Heart right ventricle (tissue), 16 donors: Measurements from ENCODE around the gene HMBS. TPM values are rescaled to one million over a fixed set of nuclear protein-coding genes. Genes with fewer than 3 reads are reported as not detected.
A peak's percentile ranks its signal among the peaks of the same experiment; 100 is the strongest.
"Not testable (repeated sequence)": the region's sequence is repeated elsewhere in the genome, so short reads cannot be mapped to it uniquely, and the experiment has no call there.

Experiments
- ATAC-seq, 8 donors: fragments of 200-7000 bp; cut with Tn5 transposase; one replicate each; pipeline ENCODE4 v1.9.1; 2020; ENCODE audit warnings: mild to moderate bottlenecking in 8 of 8, moderate library complexity in 8 of 8, moderate number of reproducible peaks in 1 of 8
- DNase-seq, 2 donors: peaks; one replicate each; pipeline ENCODE4 v3.0.0-alpha.2; 2020
- H3K27ac ChIP-seq, 10 donors: fragments of 200-600 bp; sonication (generic) in 2 of 10; one replicate each; pipeline versions ENCODE4 v1.5.0 to v1.8.0; 2020 to 2022; ENCODE audit warnings: mild to moderate bottlenecking in 3 of 10
- H3K27me3 ChIP-seq, 7 donors: fragments of 200-600 bp; one replicate each; pipeline ENCODE4 v1.8.0; 2021 to 2022; ENCODE audit warnings: mild to moderate bottlenecking in 2 of 7
- H3K36me3 ChIP-seq, 9 donors: fragments of 200-600 bp; sonication (generic) in 1 of 9; one replicate each; pipeline versions ENCODE4 v1.5.0 to v1.8.0; 2020 to 2022; ENCODE audit warnings: mild to moderate bottlenecking in 2 of 9
- H3K4me1 ChIP-seq, 9 donors: fragments of 200-600 bp; sonication (generic) in 1 of 9; one replicate each; pipeline versions ENCODE4 v1.5.0 to v1.8.0; 2020 to 2022; ENCODE audit warnings: mild to moderate bottlenecking in 4 of 9
- H3K4me3 ChIP-seq, 10 donors: fragments of 200-600 bp; sonication (generic) in 2 of 10; one replicate each; pipeline versions ENCODE4 v1.5.0 to v1.8.0; 2020 to 2022; ENCODE audit warnings: mild to moderate bottlenecking in 7 of 10, moderate library complexity in 2 of 10
- H3K9me3 ChIP-seq, 11 donors: fragments of 200-600 bp in 10 of 11; sonication (generic) in 2 of 11; one replicate each; pipeline versions ENCODE4 v1.5.0 to v1.8.0; 2013 to 2022; ENCODE audit warnings: mild to moderate bottlenecking in 2 of 11, control low read depth in 1 of 11, moderate library complexity in 1 of 11
- CTCF ChIP-seq, 9 donors: fragments of 200-600 bp; sonication (generic) in 2 of 9; IDR thresholded peaks; one replicate each; pipeline versions ENCODE4 v1.5.0 to v1.8.0; 2021 to 2022; ENCODE audit warnings: antibody characterized with exemption in 9 of 9, mild to moderate bottlenecking in 5 of 9, moderate library complexity in 1 of 9
- WGBS, 2 donors: extraction: QIAGEN DNeasy Blood & Tissue Kit; methylation state at CpG; one replicate each; pipeline ENCODE4 v1.1.7; 2013; ENCODE audit warnings: inconsistent platforms in 1 of 2; 5-methylcytosine and 5-hydroxymethylcytosine counted together
- intact Hi-C, 10 donors: fragments of 100-400 bp; cut with DNase I; formaldehyde crosslinking; loops; one replicate each; pipeline versions ENCODE4 v1.11.1 to v1.14.2; 2022
- polyA plus RNA-seq, 2 donors: library from polyadenylated mRNA; stranded (reverse); fragments of 200-250 nt; gene quantifications; one replicate each; pipeline ENCODE4 v1.2.3, GENCODE V29; 2013
- total RNA-seq, 10 donors: library from RNA; stranded (reverse); fragmentation: NEBNext Ultra II Directional in 3 of 10; extraction: Animal tissue kit (Norgen Biotek cat#: 25700) in 3 of 10; gene quantifications; one replicate each; pipeline versions ENCODE4 v1.2.1 to v1.2.4, GENCODE V29; 2021 to 2023
- donor health status: Arrhythmogenic right ventricular cardiomyopathy.
- donor health status: ischemic (EF 13 %, LVEDD 7.1; RV severe dilation, severe dysfunction).
- donor health status: healthy with polysubstance abuse.
- donor health status: DM: no; HTN: yes; CAD: no.
- donor health status: DM: no; HTN: no; CAD: no.
- donor health status: ischemic (EF 25% LVEDD 6.9; RV normal size, moderate dysfunction).
- donor health status: ischemic (EF 25% LVEDD 5.7; RV mildly dilated, moderate dysfunction).
- donor health status: healthy.
- donor health status: DM: yes; HTN: yes; CAD: no.
- donor health status: Ischemic cardiomyopathy.
- donor health status: ischemic (EF 35%, LVEDD 5.7; RV mildly dilated, moderate dysfunction).
- donor health status: nonischemic (EF 11% LVEDD 7.7; RV severe dilation, severe dysfunction).
- donor health status: DM: yes; HTN: yes; CAD: no.
- donor health status: PGD.
- donor health status: ischemic (EF 29% LVEDD 5.4; RV normal size, mild dysfunction).
- donor health status: nonischemic (EF 23%, LVEDD 6.1; RV moderate dilation, normal function).

Gene HMBS
- total and polyA plus RNA-seq, 12 donors: 14.3 to 39.7 (median 18.9) TPM

GRCh38 chr11:119130662-119131061, 46.0 kb downstream of the HMBS start:
- H3K9me3 ChIP-seq: no peaks in the 10 kb centered on the region
- H3K4me1 ChIP-seq: peaks cover 0 to 19% (median 10%) of the 10 kb centered on the region in 9 donors
- H3K27ac ChIP-seq: peak overlapping the region in 1 of 10 donors; percentile 20
- peaks cover 0 to 92% (median 49%) of the 10 kb centered on the region in 9 donors for H3K36me3 ChIP-seq
- TF ChIP-seq CTCF (IDR thresholded peaks at IDR 0.05): no peak
- intact Hi-C loops: no loop called here
- DNase-seq (no peak), ATAC-seq (no peak)
- no peaks in the 10 kb centered on the region for H3K27me3 ChIP-seq
- 58 to 59% methylated on average over 3 of the region's 3 CpGs for WGBS, 2 donors
- H3K4me3 ChIP-seq: no peak overlapping the region

GRCh38 chr11:119134389-119134978, 49.8 kb downstream of the HMBS start:
- Histone ChIP-seq H3K4me1 (peaks cover 0 to 19% (median 0%) of the 10 kb centered on the region in 9 donors), H3K9me3 (no peaks in the 10 kb centered on the region), H3K36me3 (peaks cover 0 to 59% (median 42%) of the 10 kb centered on the region in 9 donors), H3K27me3 (no peaks in the 10 kb centered on the region), H3K4me3 (no peak overlapping the region), H3K27ac (no peak overlapping the region)
- WGBS, 2 donors: 70 to 79% methylated on average over 4 of the region's 4 CpGs
- peak in 7 of 9 donors; percentile 34 to 58 (median 36) for TF ChIP-seq CTCF (IDR thresholded peaks at IDR 0.05)
- no peak for DNase-seq
- ATAC-seq: peak in 2 of 8 donors; percentile 35 to 54
- intact Hi-C loops: no loop called here

GRCh38 chr11:119139276-119139675, 54.6 kb downstream of the HMBS start:
- H3K9me3 ChIP-seq, ATAC-seq, H3K4me3 ChIP-seq, H3K27ac ChIP-seq, intact Hi-C loops, DNase-seq, H3K4me1 ChIP-seq: not testable (repeated sequence)
- Histone ChIP-seq H3K36me3 (peaks cover 0 to 12% (median 5%) of the 10 kb centered on the region in 9 donors), H3K27me3 (peaks cover 0 to 11% (median 0%) of the 10 kb centered on the region in 7 donors)
- 92 to 93% methylated on average over 10 of the region's 10 CpGs for WGBS, 2 donors

Other genes with a start within 250 kb of the HMBS start
- gene CXCR5, start 201.0 kb upstream of the HMBS start, total RNA-seq: under 1 TPM in 1 of 10 donors, not detected in 9; 0.16 TPM
- gene CXCR5, start 201.0 kb upstream of the HMBS start, polyA plus RNA-seq: under 1 TPM; 0.22 to 0.58 TPM
- gene BCL9L, start 159.0 kb upstream of the HMBS start, total RNA-seq: 10 to 100 TPM; 29.4 to 57.7 (median 40.8) TPM
- gene BCL9L, start 159.0 kb upstream of the HMBS start, polyA plus RNA-seq: 10 to 100 TPM; 24.0 to 24.2 TPM
- not detected for gene UPK2, start 128.6 kb upstream of the HMBS start, total RNA-seq
- under 1 TPM in 1 of 2 donors, not detected in 1; 0.04 TPM for gene UPK2, start 128.6 kb upstream of the HMBS start, polyA plus RNA-seq
- not detected for gene FOXR1, start 113.1 kb upstream of the HMBS start, total RNA-seq
- gene FOXR1, start 113.1 kb upstream of the HMBS start, polyA plus RNA-seq: not detected
- gene CENATAC, start 86.7 kb upstream of the HMBS start, total RNA-seq: 10 to 100 TPM in 7 of 10 donors, 1 to 10 TPM in 3; 7.8 to 13.5 (median 11.3) TPM
- 10 to 100 TPM in 1 of 2 donors, 1 to 10 TPM in 1; 8.2 to 85.2 TPM for gene CENATAC, start 86.7 kb upstream of the HMBS start, polyA plus RNA-seq
- 100 to 1,000 TPM; 743 to 915 (median 823) TPM for gene RPS25, start 66.5 kb upstream of the HMBS start, total RNA-seq
- 1,000 to 10,000 TPM; 1,404 to 1,607 TPM for gene RPS25, start 66.5 kb upstream of the HMBS start, polyA plus RNA-seq
- 10 to 100 TPM; 29.5 to 51.4 (median 37.5) TPM for gene TRAPPC4, start 66.1 kb upstream of the HMBS start, total RNA-seq
- gene TRAPPC4, start 66.1 kb upstream of the HMBS start, polyA plus RNA-seq: 10 to 100 TPM; 14.6 to 95.1 TPM
- gene SLC37A4, start 54.0 kb upstream of the HMBS start, total RNA-seq: 10 to 100 TPM in 1 of 10 donors, 1 to 10 TPM in 9; 3.8 to 12.0 (median 6.5) TPM
- 10 to 100 TPM in 1 of 2 donors, 1 to 10 TPM in 1; 7.6 to 11.1 TPM for gene SLC37A4, start 54.0 kb upstream of the HMBS start, polyA plus RNA-seq
- gene HYOU1, start 27.7 kb upstream of the HMBS start, total RNA-seq: 10 to 100 TPM; 45.0 to 96.4 (median 64.4) TPM
- 100 to 1,000 TPM in 1 of 2 donors, 10 to 100 TPM in 1; 33.0 to 179 TPM for gene HYOU1, start 27.7 kb upstream of the HMBS start, polyA plus RNA-seq
- gene VPS11, start 17.1 kb upstream of the HMBS start, total RNA-seq: 10 to 100 TPM; 15.7 to 23.8 (median 21.5) TPM
- 10 to 100 TPM; 23.7 to 44.2 TPM for gene VPS11, start 17.1 kb upstream of the HMBS start, polyA plus RNA-seq
- 10 to 100 TPM in 9 of 10 donors, 1 to 10 TPM in 1; 8.6 to 23.2 (median 16.5) TPM for gene DPAGT1, start 17.0 kb downstream of the HMBS start, total RNA-seq
- 10 to 100 TPM; 15.3 to 24.3 TPM for gene DPAGT1, start 17.0 kb downstream of the HMBS start, polyA plus RNA-seq
- gene C2CD2L, start 22.5 kb downstream of the HMBS start, total RNA-seq: 10 to 100 TPM in 3 of 10 donors, 1 to 10 TPM in 7; 6.6 to 13.7 (median 8.4) TPM
- gene C2CD2L, start 22.5 kb downstream of the HMBS start, polyA plus RNA-seq: 10 to 100 TPM in 1 of 2 donors, 1 to 10 TPM in 1; 6.1 to 11.6 TPM
- gene HINFP, start 36.7 kb downstream of the HMBS start, total RNA-seq: 10 to 100 TPM in 8 of 10 donors, 1 to 10 TPM in 2; 8.9 to 15.8 (median 11.5) TPM
- gene HINFP, start 36.7 kb downstream of the HMBS start, polyA plus RNA-seq: 10 to 100 TPM in 1 of 2 donors, 1 to 10 TPM in 1; 8.6 to 18.1 TPM
- gene ABCG4, start 64.2 kb downstream of the HMBS start, total RNA-seq: 1 to 10 TPM in 7 of 10 donors, under 1 TPM in 3; 0.40 to 1.6 (median 1.2) TPM
- gene ABCG4, start 64.2 kb downstream of the HMBS start, polyA plus RNA-seq: 1 to 10 TPM in 1 of 2 donors, under 1 TPM in 1; 0.17 to 1.1 TPM
- gene NLRX1, start 83.8 kb downstream of the HMBS start, total RNA-seq: 10 to 100 TPM; 24.3 to 39.3 (median 33.6) TPM
- gene NLRX1, start 83.8 kb downstream of the HMBS start, polyA plus RNA-seq: 10 to 100 TPM in 1 of 2 donors, 1 to 10 TPM in 1; 7.9 to 11.1 TPM
- under 1 TPM in 1 of 10 donors, not detected in 9; 0.32 TPM for gene NHERF4, start 100.6 kb downstream of the HMBS start, total RNA-seq
- gene NHERF4, start 100.6 kb downstream of the HMBS start, polyA plus RNA-seq: not detected
- gene CBL, start 121.5 kb downstream of the HMBS start, total RNA-seq: 10 to 100 TPM in 2 of 10 donors, 1 to 10 TPM in 8; 7.3 to 15.6 (median 8.5) TPM
- gene CBL, start 121.5 kb downstream of the HMBS start, polyA plus RNA-seq: 1 to 10 TPM; 2.7 to 8.0 TPM
- gene MCAM, start 232.2 kb downstream of the HMBS start, total RNA-seq: 100 to 1,000 TPM in 4 of 10 donors, 10 to 100 TPM in 6; 37.8 to 136 (median 96.9) TPM
- 10 to 100 TPM; 35.8 to 97.5 TPM for gene MCAM, start 232.2 kb downstream of the HMBS start, polyA plus RNA-seq
- 10 to 100 TPM; 11.1 to 17.6 (median 13.4) TPM for gene RNF26, start 249.6 kb downstream of the HMBS start, total RNA-seq
- 10 to 100 TPM in 1 of 2 donors, 1 to 10 TPM in 1; 6.4 to 13.2 TPM for gene RNF26, start 249.6 kb downstream of the HMBS start, polyA plus RNA-seq